Measurements from ENCODE around the gene GNG12. TPM values are rescaled to one million over a fixed set of nuclear protein-coding genes. Genes with fewer than 3 reads are reported as not detected.
"Not testable (repeated sequence)": the region's sequence is repeated elsewhere in the genome, so short reads cannot be mapped to it uniquely, and the experiment has no call there.

Gene GNG12
- total RNA-seq, 4 donors from 2014 or later = 89.6 to 129 (median 90.9) TPM

- H3K27me3 ChIP-seq = no peaks in the 10 kb centered on the region
- TF ChIP-seq POLR2A (IDR thresholded peaks at IDR 0.05) (no peak), EP300 (IDR thresholded peaks at IDR 0.05) (no peak), CTCF (IDR thresholded peaks at IDR 0.05) (no peak), POLR2AphosphoS5 (IDR thresholded peaks at IDR 0.05) (no peak)
- H3K4me3 ChIP-seq = no peak overlapping the region
- no peaks in the 10 kb centered on the region for H3K36me3 ChIP-seq
- H3K9me3 ChIP-seq = no peaks in the 10 kb centered on the region
- WGBS = 55% methylated on average over 6 of the region's 6 CpGs
- no peak for DNase-seq (ENCODE audit: low spot score in 2 of 2)
- no peak overlapping the region for H3K27ac ChIP-seq
- peaks cover 41% of the 10 kb centered on the region for H3K4me1 ChIP-seq
Observed at GRCh38 chr1:67732750-67733151, 100.5 kb downstream of the GNG12 start.

GRCh38 chr1:67731322-67731721, 101.9 kb downstream of the GNG12 start:
- H3K27me3 ChIP-seq = no peaks in the 10 kb centered on the region
- TF ChIP-seq POLR2AphosphoS5 (IDR thresholded peaks at IDR 0.05) (no peak), POLR2A (IDR thresholded peaks at IDR 0.05) (no peak), CTCF (IDR thresholded peaks at IDR 0.05) (no peak), EP300 (IDR thresholded peaks at IDR 0.05) (no peak)
- H3K4me3 ChIP-seq = no peak overlapping the region
- 92% methylated on average over 2 of the region's 2 CpGs for WGBS
- H3K36me3 ChIP-seq = no peaks in the 10 kb centered on the region
- no peak for DNase-seq (ENCODE audit: low spot score in 2 of 2)
- H3K4me1 ChIP-seq = peaks cover 28% of the 10 kb centered on the region
- no peak overlapping the region for H3K27ac ChIP-seq
- H3K9me3 ChIP-seq = no peaks in the 10 kb centered on the region

- H3K4me1 ChIP-seq = peaks cover 29% of the 10 kb centered on the region
- H3K36me3 ChIP-seq; DNase-seq (ENCODE audit: low spot score in 2 of 2); H3K27ac ChIP-seq; H3K27me3 ChIP-seq; H3K9me3 ChIP-seq; H3K4me3 ChIP-seq: not testable (repeated sequence)
- WGBS = 95% methylated on average over 9 of the region's 9 CpGs
Observed at GRCh38 chr1:67730312-67730711, 103.0 kb downstream of the GNG12 start.

- Histone ChIP-seq H3K9me3 (no peaks in the 10 kb centered on the region), H3K36me3 (no peaks in the 10 kb centered on the region), H3K4me3 (no peak overlapping the region), H3K27me3 (no peaks in the 10 kb centered on the region), H3K27ac (no peak overlapping the region), H3K4me1 (peaks cover 29% of the 10 kb centered on the region)
- WGBS = 87% methylated on average over 2 of the region's 2 CpGs
- no peak for DNase-seq (ENCODE audit: low spot score in 2 of 2)
- TF ChIP-seq POLR2A (IDR thresholded peaks at IDR 0.05) (no peak), CTCF (IDR thresholded peaks at IDR 0.05) (no peak), POLR2AphosphoS5 (IDR thresholded peaks at IDR 0.05) (no peak), EP300 (IDR thresholded peaks at IDR 0.05) (no peak)
Observed at GRCh38 chr1:67729872-67730271, 103.4 kb downstream of the GNG12 start.

GRCh38 chr1:67726224-67726623, 107.0 kb downstream of the GNG12 start:
- no peak overlapping the region for H3K27ac ChIP-seq
- TF ChIP-seq EP300 (IDR thresholded peaks at IDR 0.05) = no peak
- TF ChIP-seq POLR2A (IDR thresholded peaks at IDR 0.05) = no peak
- no peak for TF ChIP-seq CTCF (IDR thresholded peaks at IDR 0.05)
- no peak for TF ChIP-seq POLR2AphosphoS5 (IDR thresholded peaks at IDR 0.05)
- H3K27me3 ChIP-seq = no peaks in the 10 kb centered on the region
- H3K9me3 ChIP-seq = no peaks in the 10 kb centered on the region
- H3K4me3 ChIP-seq = no peak overlapping the region
- H3K36me3 ChIP-seq = no peaks in the 10 kb centered on the region
- H3K4me1 ChIP-seq = peaks cover 43% of the 10 kb centered on the region
- no peak for DNase-seq (ENCODE audit: low spot score in 2 of 2)

- whole genome bisulfite sequencing = 22% methylated on average over 3 of the region's 3 CpGs
Observed at GRCh38 chr1:67724928-67725560, 108.2 kb downstream of the GNG12 start.

More at GRCh38 chr1:67724928-67725560, 108.2 kb downstream of the GNG12 start:
- no peaks in the 10 kb centered on the region for H3K27me3 ChIP-seq
- TF ChIP-seq POLR2AphosphoS5 (IDR thresholded peaks at IDR 0.05) (no peak), EP300 (IDR thresholded peaks at IDR 0.05) (no peak), POLR2A (IDR thresholded peaks at IDR 0.05) (no peak)
- H3K4me1 ChIP-seq = peaks cover 51% of the 10 kb centered on the region
- peak overlapping the region; percentile 25 for H3K27ac ChIP-seq
- H3K36me3 ChIP-seq = no peaks in the 10 kb centered on the region
- H3K4me3 ChIP-seq = no peak overlapping the region
- DNase-seq (ENCODE audit: low spot score in 2 of 2) = no peak
- no peaks in the 10 kb centered on the region for H3K9me3 ChIP-seq
